ENCODE data around the gene VSIR.

Gene VSIR

DNA sequence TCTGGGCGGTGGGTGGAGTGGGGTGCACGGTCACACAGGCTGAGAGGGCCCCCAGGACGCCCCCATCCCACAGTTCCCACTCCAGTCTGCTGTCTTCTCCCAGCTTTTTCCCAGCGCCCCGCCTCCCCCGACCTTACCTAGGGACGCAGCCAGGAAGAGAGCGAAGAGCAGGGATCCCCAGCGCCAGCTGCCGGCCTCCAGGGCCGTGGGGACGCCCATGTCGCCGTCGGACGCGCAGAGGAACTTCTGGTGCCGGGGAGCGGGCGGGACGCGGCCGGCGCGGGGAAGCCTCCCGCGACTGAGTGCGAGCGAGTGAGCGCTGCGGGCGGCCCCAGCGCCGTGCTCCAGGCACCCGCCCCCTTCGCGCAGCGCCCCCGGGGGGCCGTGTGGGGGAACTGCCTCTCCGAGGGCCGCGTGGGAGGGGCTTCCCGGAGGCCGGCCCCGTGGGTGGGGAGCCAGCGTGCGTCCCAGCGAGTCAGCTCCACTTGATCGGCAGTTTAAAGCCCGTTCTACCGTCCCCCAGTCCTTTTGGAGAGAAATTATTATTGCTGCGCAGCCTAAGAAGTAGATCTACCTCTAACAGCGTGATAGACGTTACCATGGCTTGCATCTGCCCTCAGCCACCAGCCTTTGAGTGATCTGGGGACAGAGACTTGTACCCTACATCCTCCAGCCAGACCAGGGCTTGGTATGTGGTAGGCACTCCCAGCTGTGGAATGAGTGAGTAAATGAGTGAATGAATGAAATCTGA, at the start of gene VSIR:
Gene VSIR, minus strand, starts transcription at position 300 of the 751 bp plus-strand sequence. Its CDS starts 81 bp downstream, at position 219.
- DNase-seq: peak; percentile 74

DNA sequence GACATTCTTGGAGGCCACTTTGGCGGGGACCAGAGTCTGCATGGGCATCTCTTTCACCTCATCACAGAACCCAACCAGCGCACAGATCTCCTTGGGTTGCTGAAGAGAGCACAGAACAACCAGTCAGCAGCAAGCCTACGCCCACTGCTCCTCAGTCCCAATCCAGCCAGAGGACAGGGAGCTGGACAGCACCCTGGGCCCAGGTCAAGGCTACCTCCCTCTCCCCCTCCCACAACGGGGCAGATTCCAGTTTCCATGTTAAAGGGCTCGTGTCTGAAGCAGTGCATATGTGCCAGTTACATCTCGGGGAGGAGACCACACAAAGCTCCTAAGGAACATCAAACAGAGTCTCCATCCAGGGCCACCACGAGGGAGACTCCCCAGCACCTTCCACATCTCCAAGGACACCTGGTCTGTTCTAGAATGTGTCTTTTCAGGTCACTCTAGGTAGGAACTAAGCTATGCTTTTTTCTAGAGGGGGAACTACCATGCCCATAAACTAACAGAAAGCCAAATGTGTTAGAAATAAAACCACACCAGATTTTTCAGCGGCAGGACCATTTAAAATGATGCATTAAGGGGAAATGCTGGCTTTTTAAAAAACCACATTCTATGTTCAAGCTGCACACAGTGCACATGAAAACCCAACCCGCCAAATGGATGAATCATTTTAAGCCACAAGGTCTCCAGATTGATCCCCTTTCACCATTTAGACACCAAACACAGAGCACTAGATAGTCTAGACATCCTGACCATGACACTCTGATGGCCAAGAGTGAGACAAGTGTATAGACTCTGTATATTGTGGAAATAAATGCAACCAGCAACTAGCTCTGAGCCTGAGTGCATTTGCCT, 48.8 kb upstream of the VSIR start:
- DNase-seq: no peak

GRCh38 chr10:71820966-71821365, 47.6 kb upstream of the VSIR start:
- no peak for DNase-seq

GRCh38 chr10:71819985-71820384, 46.7 kb upstream of the VSIR start:
- no peak for DNase-seq

GRCh38 chr10:71819441-71819861, 46.1 kb upstream of the VSIR start:
- DNase-seq: no peak

DNA sequence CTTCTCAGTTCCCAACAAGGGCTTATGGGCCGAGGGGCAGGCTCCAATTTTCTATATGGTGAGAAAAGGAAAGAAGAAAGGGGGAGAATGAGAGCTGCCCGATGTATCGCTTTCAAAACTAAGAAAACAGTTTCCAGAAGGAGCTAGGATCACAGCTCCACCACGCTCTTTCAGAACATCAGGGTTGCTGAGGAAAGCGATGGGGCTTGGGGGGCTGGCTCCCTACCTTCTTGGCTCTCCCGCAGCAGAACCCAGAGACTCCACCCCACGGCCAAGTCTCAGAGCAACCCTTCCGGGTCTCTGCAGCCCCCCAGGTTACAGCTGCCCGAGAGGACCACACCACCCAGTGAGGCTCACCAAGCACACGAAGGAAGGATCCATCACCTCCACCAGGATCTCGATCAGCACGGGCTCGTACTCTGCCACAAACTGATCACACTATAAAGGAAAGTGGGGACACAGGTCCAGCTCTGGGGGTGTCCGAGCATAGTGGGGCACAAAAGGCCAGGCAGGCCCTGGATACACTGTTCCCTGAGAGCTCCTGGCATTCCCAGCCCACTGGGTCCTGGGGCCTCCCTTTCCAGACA, 45.4 kb upstream of the VSIR start:
- no peak for DNase-seq

GRCh38 chr10:71817831-71818655, 44.7 kb upstream of the VSIR start:
- no peak for DNase-seq

DNA sequence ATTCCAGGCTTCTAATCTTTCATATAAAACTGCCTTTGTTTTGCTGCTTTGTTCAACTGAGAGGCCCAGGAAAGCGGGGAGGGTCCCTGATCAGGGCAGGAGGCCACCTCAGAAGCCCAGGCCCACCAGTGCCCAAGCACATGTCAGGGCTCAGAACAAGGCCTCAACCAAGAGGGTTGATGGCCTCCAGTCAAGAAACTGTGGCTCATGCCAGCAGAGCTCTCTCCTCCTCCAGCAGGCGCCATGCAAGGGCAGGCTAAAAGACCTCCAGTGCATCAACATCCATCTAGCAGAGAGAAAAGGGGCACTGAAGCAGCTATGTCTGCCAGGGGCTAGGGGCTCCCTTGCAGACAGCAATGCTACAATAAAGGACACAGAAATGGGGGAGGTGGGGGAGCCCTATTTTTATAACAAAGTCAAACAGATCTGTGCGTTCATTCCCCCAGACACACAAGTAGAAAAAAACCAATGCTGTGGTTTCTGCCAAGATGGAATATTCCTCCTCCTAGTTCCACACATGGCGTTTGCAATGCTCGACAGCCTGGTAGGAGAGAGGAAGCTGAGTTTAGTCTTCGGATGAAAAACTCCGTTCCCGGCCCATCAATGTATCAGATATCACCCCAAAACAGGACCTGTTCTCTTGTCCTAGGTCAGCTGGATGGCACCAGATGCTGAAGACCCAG, 43.8 kb upstream of the VSIR start:
- DNase-seq: no peak

GRCh38 chr10:71816421-71816851, 43.1 kb upstream of the VSIR start:
- DNase-seq: no peak

GRCh38 chr10:71815515-71816130, 42.3 kb upstream of the VSIR start:
- no peak for DNase-seq

DNA sequence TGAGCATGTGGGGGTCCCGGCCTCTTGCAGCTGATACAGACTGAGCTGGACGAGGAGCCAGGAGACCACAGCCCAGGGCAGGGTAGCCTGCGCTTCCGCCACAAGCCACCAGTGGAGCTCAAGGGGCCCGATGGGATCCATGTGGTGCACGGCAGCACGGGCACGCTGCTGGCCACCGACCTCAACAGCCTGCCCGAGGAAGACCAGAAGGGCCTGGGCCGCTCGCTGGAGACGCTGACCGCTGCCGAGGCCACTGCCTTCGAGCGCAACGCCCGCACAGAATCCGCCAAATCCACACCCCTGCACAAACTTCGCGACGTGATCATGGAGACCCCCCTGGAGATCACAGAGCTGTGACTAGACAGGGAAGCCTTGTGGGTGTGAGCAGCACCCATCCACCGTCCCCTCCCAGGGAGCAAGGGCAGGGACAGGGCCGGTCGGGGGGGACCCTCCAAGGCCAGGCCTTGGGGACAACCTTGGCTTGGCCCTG, 41.6 kb upstream of the VSIR start:
- no peak for DNase-seq

DNA sequence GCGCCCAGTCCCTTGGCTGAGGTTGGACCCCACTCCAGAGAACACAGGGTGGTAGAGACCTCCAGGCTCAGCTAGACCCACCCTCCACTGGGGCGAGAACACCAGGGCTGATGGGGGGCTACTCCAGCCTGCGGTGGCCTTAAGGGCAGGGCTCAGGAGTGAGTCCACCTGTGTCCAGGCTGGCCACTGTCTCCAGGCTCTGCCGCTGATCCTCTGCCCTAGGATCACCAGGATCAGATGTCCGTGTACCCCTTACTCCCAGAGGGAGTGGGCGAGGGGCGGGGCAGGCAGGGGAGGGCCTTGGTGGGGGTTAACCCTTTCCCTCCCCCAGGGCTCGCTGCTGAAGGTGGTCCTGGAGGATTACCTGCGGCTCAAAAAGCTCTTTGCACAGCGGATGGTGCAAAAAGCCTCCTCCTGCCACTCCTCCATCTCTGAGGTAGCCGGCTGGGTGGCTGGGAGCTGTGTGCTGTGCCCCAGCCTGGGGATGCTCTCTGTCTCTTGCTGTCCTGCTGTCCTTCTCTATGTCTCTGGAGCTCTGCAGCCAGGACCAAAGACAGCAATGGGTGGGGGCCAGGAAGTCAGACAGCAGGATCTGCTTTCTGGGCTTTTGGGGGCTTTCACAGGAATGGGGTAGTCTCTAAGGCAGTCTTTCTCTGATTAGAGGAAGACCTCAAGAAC, 39.7 kb upstream of the VSIR start:
- DNase-seq: no peak

DNA sequence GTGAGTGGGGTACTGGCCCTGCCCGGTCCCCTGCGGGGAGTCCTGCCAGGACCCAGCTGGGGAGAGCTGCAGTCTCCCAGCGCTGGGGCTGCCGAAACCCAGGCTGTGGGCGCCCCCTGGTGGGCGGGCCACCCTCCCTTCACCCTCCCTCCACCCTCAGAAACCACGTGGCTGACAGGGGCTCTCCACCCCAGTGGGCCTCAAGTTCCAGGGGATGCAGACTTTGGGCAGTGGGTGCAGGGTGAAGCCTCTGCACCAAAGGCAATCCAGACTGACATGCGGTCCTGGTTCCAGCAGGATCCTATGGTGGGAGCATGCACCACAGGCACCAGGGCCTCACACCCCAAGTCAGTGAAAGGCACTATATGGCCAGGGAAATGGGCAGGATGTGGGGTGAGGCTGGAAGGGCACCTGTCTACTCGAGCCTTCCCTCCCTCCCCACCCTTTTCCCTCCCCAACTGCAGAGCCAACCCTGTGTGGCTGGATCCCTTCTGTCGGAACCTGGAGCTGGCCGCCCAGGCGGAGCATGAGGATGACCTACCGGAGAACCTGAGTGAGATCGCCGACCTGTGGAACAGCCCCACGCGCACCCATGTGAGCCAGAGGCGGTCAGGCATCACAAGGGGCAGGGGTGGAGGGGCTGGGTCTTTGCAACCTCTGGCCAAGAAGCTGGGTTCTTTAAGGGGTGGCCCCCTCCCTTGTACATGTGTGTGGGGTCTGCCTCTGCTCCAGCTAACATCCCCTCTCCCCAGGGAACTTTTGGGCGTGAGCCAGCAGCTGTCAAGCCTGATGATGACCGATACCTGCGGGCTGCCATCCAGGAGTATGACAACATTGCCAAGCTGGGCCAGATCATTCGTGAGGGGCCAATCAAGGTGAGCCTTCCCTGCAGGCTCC, 38.9 kb upstream of the VSIR start:
- DNase-seq: peak; percentile 41

DNA sequence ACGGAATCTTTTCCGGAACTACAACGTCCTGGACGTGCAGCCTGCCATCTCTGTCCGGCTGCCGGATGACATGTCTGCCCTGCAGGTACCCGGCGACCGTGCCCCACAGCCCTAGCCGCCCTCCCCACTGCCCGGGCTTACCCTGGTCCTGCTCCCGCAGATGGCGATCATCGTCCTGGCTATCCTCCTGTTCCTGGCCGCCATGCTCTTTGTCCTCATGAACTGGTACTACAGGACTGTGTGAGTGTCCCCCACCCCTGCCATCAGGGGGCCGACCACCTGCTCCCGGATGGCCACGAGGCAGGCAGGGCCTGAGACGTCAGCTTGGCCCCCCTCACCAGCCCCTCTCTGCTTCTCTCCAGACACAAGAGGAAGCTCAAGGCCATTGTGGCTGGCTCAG, 38.0 kb upstream of the VSIR start:
- no peak for DNase-seq

DNA sequence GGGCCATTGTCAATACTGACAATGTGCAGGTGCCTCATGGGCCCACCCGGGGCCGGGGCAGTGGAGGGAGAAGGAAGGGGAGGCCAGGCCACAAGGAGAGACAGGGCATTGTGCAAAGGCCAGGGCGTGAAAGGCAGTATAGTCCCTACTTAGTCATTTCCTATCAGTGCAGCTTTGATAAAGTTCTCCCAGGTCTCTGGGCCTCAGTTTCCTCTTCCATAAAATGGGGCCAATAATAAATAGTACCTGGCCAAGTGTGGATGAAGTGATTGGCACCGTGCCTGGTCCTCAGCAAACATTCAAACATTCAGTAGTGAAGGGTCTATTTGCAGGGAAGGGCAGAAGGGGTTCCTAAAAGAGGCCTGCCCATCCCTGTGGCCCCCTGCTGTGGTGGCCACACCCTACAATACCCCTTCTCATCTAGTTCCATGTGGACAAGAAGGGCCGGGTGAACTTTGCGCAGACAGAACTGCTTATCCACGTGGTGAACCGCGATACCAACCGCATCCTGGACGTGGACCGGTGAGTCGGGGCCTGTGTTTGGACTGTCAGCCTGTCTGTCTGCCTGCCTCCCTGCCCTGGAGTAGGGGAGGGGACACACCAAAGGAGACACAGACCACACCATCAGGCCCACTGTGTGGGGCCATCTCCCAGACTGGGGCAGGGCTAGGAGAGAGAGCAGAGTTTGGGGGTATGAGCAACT, 36.9 kb upstream of the VSIR start:
- DNase-seq: no peak

- DNase-seq: no peak
These were observed 36.3 kb upstream of the VSIR start for GRCh38 chr10:71809628-71810027.

DNA sequence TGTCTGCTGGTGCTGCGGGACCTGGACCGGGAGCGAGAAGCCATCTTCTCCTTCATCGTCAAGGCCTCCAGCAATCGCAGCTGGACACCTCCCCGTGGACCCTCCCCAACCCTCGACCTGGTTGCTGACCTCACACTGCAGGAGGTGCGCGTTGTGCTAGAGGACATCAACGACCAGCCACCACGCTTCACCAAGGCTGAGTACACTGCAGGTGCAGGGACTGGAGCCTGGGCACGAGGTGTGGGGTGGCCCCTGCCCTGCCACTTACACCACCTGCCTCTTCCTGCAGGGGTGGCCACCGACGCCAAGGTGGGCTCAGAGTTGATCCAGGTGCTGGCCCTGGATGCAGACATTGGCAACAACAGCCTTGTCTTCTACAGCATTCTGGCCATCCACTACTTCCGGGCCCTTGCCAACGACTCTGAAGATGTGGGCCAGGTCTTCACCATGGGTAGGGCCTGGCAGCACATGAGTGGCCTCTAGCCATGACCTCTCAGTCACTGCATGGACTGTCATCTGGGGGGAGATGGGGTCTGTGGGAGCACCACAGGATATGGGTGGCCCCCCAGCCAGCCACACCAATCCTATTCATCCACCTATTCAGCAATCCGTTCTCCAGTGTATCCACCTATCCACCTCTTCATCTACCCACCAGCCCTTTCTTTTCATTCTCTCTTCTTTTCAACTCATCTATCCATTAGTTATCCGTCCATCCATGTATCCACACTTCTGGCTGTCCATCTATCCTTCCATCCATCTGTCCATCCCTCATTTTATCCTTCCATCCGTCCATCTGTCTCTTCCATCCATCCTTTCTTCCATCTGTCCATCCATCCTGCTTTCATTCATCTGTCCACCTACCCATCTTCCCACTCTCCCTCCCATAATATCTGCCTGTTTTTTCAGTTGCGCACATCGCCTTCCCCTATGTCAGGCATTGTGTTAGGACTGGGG, 34.5 kb upstream of the VSIR start:
- DNase-seq: no peak
